Activated naive CD4-positive, alpha-beta T cell treated with anti-CD3 and anti-CD28 coated beads, Interleukin-2, amount 50 U/mL, for 72 hours (primary cell): ENCODE data around the gene ADAMTSL2. TPM values are rescaled to one million over a fixed set of nuclear protein-coding genes. Genes with fewer than 3 reads are reported as not detected.

ENCODE experiments used
- total RNA-seq, 2 donors: library from RNA; stranded (reverse); gene quantifications; one replicate each; pipeline ENCODE4 v1.2.3, GENCODE V29; 2022

Gene ADAMTSL2
- total RNA-seq, 2 donors from 2014 or later: 0.11 to 1.2 TPM

Other genes with a start within 250 kb of the ADAMTSL2 start
- gene SURF6, start 198.5 kb upstream of the ADAMTSL2 start, total RNA-seq: 10 to 100 TPM; 10.7 to 22.0 TPM
- gene MED22, start 186.6 kb upstream of the ADAMTSL2 start, total RNA-seq: 10 to 100 TPM; 27.7 to 29.4 TPM
- 1,000 to 10,000 TPM; 3,254 to 3,908 TPM for gene RPL7A, start 186.5 kb upstream of the ADAMTSL2 start, total RNA-seq
- gene SURF1, start 178.2 kb upstream of the ADAMTSL2 start, total RNA-seq: 10 to 100 TPM; 20.2 to 24.9 TPM
- 10 to 100 TPM in 1 of 2 donors, 1 to 10 TPM in 1; 10.0 to 12.9 TPM for gene SURF2, start 178.2 kb upstream of the ADAMTSL2 start, total RNA-seq
- gene SURF4, start 158.6 kb upstream of the ADAMTSL2 start, total RNA-seq: 100 to 1,000 TPM; 255 to 272 TPM
- 1 to 10 TPM in 1 of 2 donors, not detected in 1; 1.1 TPM for gene STKLD1, start 158.3 kb upstream of the ADAMTSL2 start, total RNA-seq
- gene REXO4, start 116.7 kb upstream of the ADAMTSL2 start, total RNA-seq: 10 to 100 TPM; 20.6 to 28.3 TPM
- gene ADAMTS13, start 112.3 kb upstream of the ADAMTSL2 start, total RNA-seq: 1 to 10 TPM; 2.6 to 5.4 TPM
- 1 to 10 TPM in 1 of 2 donors, under 1 TPM in 1; 0.37 to 2.3 TPM for gene CACFD1, start 74.7 kb upstream of the ADAMTSL2 start, total RNA-seq
- gene SLC2A6, start 55.6 kb upstream of the ADAMTSL2 start, total RNA-seq: 1 to 10 TPM; 1.0 to 1.8 TPM
- gene MYMK, start 9.7 kb upstream of the ADAMTSL2 start, total RNA-seq: not detected
- not detected for gene FAM163B, start 74.7 kb downstream of the ADAMTSL2 start, total RNA-seq
- gene DBH, start 101.7 kb downstream of the ADAMTSL2 start, total RNA-seq: not detected
- gene SARDH, start 203.6 kb downstream of the ADAMTSL2 start, total RNA-seq: 1 to 10 TPM; 3.5 to 7.5 TPM